HG02852 (cell line): ENCODE data around the gene PPP1R3F.

ENCODE experiments used
- ATAC-seq: cut with Tn5 transposase; IDR thresholded peaks from one replicate; pipeline ENCODE4 v1.9.1; 2021; ENCODE audit warnings: mild to moderate bottlenecking, moderate library complexity; ENCODE audit not compliant: unreplicated experiment

The PPP1R3F gene

GRCh38 chrX:49249071-49249470, 20.5 kb upstream of the PPP1R3F start:
- ATAC-seq, result no peak

- no peak for ATAC-seq
These were observed 20.0 kb upstream of the PPP1R3F start for GRCh38 chrX:49249616-49250015.

GRCh38 chrX:49250066-49250465, 19.5 kb upstream of the PPP1R3F start:
- no peak for ATAC-seq

- ATAC-seq, result no peak
These were observed 19.0 kb upstream of the PPP1R3F start for GRCh38 chrX:49250578-49250977.

- no peak for ATAC-seq
These were observed 18.3 kb upstream of the PPP1R3F start for GRCh38 chrX:49251325-49251724.

- ATAC-seq, result no peak
These were observed 15.0 kb upstream of the PPP1R3F start for GRCh38 chrX:49254639-49255038.

GRCh38 chrX:49256268-49256995, 13.2 kb upstream of the PPP1R3F start:
- no peak for ATAC-seq

- no peak for ATAC-seq
These were observed 12.4 kb upstream of the PPP1R3F start for GRCh38 chrX:49257074-49257790.

- no peak for ATAC-seq
These were observed 11.5 kb upstream of the PPP1R3F start for GRCh38 chrX:49257846-49258748.

GRCh38 chrX:49258749-49259124, 10.9 kb upstream of the PPP1R3F start:
- ATAC-seq, result no peak

GRCh38 chrX:49260221-49260985, 9.2 kb upstream of the PPP1R3F start:
- ATAC-seq, result no peak

GRCh38 chrX:49262603-49263002, 7.0 kb upstream of the PPP1R3F start:
- ATAC-seq, result no peak

GRCh38 chrX:49263631-49264030, 6.0 kb upstream of the PPP1R3F start:
- ATAC-seq, result no peak

- no peak for ATAC-seq
These were observed 5.1 kb upstream of the PPP1R3F start, which contains the start of gene FOXP3 for GRCh38 chrX:49264460-49264859. Gene FOXP3 (minus strand): TSS chrX:49264710. CDS start chrX:49258505, 6,205 bp downstream.

- no peak for ATAC-seq
These were observed 2.8 kb upstream of the PPP1R3F start for GRCh38 chrX:49266523-49267445.

- no peak for ATAC-seq
These were observed 937 bp upstream of the PPP1R3F start for GRCh38 chrX:49268702-49269009.

- ATAC-seq, result peak; percentile 85
These were observed 405 bp upstream of the PPP1R3F start for GRCh38 chrX:49269010-49269766.

GRCh38 chrX:49270249-49270921, 792 bp downstream of the PPP1R3F start:
- no peak for ATAC-seq
